Parathyroid adenoma (tissue), 2 donors: ENCODE data around the gene ST8SIA2.

Source experiments
- H2AFZ ChIP-seq: fragments of 300-600 bp; sonication (generic); one replicate; pipeline ENCODE4 v1.7.0; 2017; ENCODE audit warnings: antibody characterized with exemption, mild to moderate bottlenecking
- H3K27ac ChIP-seq: fragments of 300-600 bp; sonication (generic); one replicate; pipeline ENCODE4 v1.7.0; 2017
- H3K27me3 ChIP-seq: fragments of 300-600 bp; sonication (generic); one replicate; pipeline ENCODE4 v1.7.0; 2017; ENCODE audit warnings: low read length; ENCODE audit not compliant: control insufficient read depth, insufficient read depth
- H3K36me3 ChIP-seq: fragments of 300-600 bp; sonication (generic); one replicate; pipeline ENCODE4 v1.7.0; 2017; ENCODE audit warnings: low read length; ENCODE audit not compliant: control insufficient read depth, insufficient read depth
- H3K4me1 ChIP-seq: fragments of 300-600 bp; sonication (generic); one replicate; pipeline ENCODE4 v1.7.0; 2017; ENCODE audit warnings: control low read depth
- H3K4me2 ChIP-seq: fragments of 300-600 bp; sonication (generic); one replicate; pipeline ENCODE4 v1.7.0; 2017; ENCODE audit warnings: low read length
- H3K4me3 ChIP-seq: fragments of 300-600 bp; sonication (generic); one replicate; pipeline ENCODE4 v1.7.0; 2017; ENCODE audit warnings: low read depth, low read length
- H3K79me2 ChIP-seq: fragments of 300-600 bp; sonication (generic); one replicate; pipeline ENCODE4 v1.7.0; 2017; ENCODE audit warnings: control low read depth
- H3K9ac ChIP-seq: fragments of 300-600 bp; sonication (generic); one replicate; pipeline ENCODE4 v1.7.0; 2017; ENCODE audit warnings: mild to moderate bottlenecking
- H3K9me3 ChIP-seq: fragments of 300-600 bp; sonication (generic); one replicate; pipeline ENCODE4 v1.7.0; 2017; ENCODE audit warnings: low read length; ENCODE audit not compliant: control insufficient read depth
- CTCF ChIP-seq: fragments of 300-600 bp; sonication (generic); IDR thresholded peaks from one replicate; pipeline ENCODE4 v1.7.0; 2017; ENCODE audit warnings: antibody characterized with exemption, mild to moderate bottlenecking
- donor health status: primary hyperparathyroidism.

Gene ST8SIA2

GRCh38 chr15:92457471-92458041, 63.9 kb downstream of the ST8SIA2 start:
- H3K4me1 ChIP-seq: no peaks in the 10 kb centered on the region
- H3K27ac ChIP-seq: no peak overlapping the region
- H3K4me3 ChIP-seq: no peak overlapping the region
- no peak overlapping the region for H2AFZ ChIP-seq
- no peak for TF ChIP-seq CTCF
- no peak overlapping the region for H3K9ac ChIP-seq
- no peaks in the 10 kb centered on the region for H3K79me2 ChIP-seq
- no peaks in the 10 kb centered on the region for H3K27me3 ChIP-seq
- H3K9me3 ChIP-seq: no peaks in the 10 kb centered on the region
- H3K4me2 ChIP-seq: no peak overlapping the region
- no peaks in the 10 kb centered on the region for H3K36me3 ChIP-seq

- H3K27ac ChIP-seq: no peak overlapping the region
- no peaks in the 10 kb centered on the region for H3K36me3 ChIP-seq
- H3K4me2 ChIP-seq: no peak overlapping the region
- TF ChIP-seq CTCF: no peak
- no peaks in the 10 kb centered on the region for H3K79me2 ChIP-seq
- H3K9ac ChIP-seq: no peak overlapping the region
- no peak overlapping the region for H2AFZ ChIP-seq
- H3K4me1 ChIP-seq: no peaks in the 10 kb centered on the region
- no peaks in the 10 kb centered on the region for H3K27me3 ChIP-seq
- H3K9me3 ChIP-seq: no peaks in the 10 kb centered on the region
- no peak overlapping the region for H3K4me3 ChIP-seq
Measured at GRCh38 chr15:92460023-92460422, 66.3 kb downstream of the ST8SIA2 start.

GRCh38 chr15:92462424-92463125, 68.9 kb downstream of the ST8SIA2 start:
- no peak for TF ChIP-seq CTCF
- Histone ChIP-seq H3K36me3 (no peaks in the 10 kb centered on the region), H3K4me2 (no peak overlapping the region), H3K27me3 (no peaks in the 10 kb centered on the region), H3K27ac (no peak overlapping the region), H3K9ac (no peak overlapping the region), H3K79me2 (no peaks in the 10 kb centered on the region), H3K4me3 (no peak overlapping the region), H3K9me3 (no peaks in the 10 kb centered on the region), H2AFZ (no peak overlapping the region), H3K4me1 (no peaks in the 10 kb centered on the region)

- Histone ChIP-seq H3K36me3 (no peaks in the 10 kb centered on the region), H3K4me2 (no peak overlapping the region), H3K79me2 (no peaks in the 10 kb centered on the region), H3K4me1 (no peaks in the 10 kb centered on the region), H2AFZ (no peak overlapping the region), H3K9me3 (no peaks in the 10 kb centered on the region), H3K4me3 (no peak overlapping the region), H3K27ac (no peak overlapping the region), H3K27me3 (no peaks in the 10 kb centered on the region), H3K9ac (no peak overlapping the region)
- TF ChIP-seq CTCF: no peak
Measured at GRCh38 chr15:92463352-92463751, 69.7 kb downstream of the ST8SIA2 start.

GRCh38 chr15:92463826-92464225, 70.1 kb downstream of the ST8SIA2 start:
- H3K27me3 ChIP-seq: no peaks in the 10 kb centered on the region

More at GRCh38 chr15:92463826-92464225, 70.1 kb downstream of the ST8SIA2 start:
- H3K9ac ChIP-seq: no peak overlapping the region
- no peaks in the 10 kb centered on the region for H3K9me3 ChIP-seq
- H3K4me2 ChIP-seq: no peak overlapping the region
- H3K27ac ChIP-seq: no peak overlapping the region
- TF ChIP-seq CTCF: no peak
- no peaks in the 10 kb centered on the region for H3K36me3 ChIP-seq
- no peak overlapping the region for H3K4me3 ChIP-seq
- H2AFZ ChIP-seq: no peak overlapping the region
- H3K4me1 ChIP-seq: no peaks in the 10 kb centered on the region
- no peaks in the 10 kb centered on the region for H3K79me2 ChIP-seq
